H1 (cell line): ENCODE data around the gene KLF5. TPM values are rescaled to one million over a fixed set of nuclear protein-coding genes. Genes with fewer than 3 reads are reported as not detected.

Experiments
- CTCF ChIA-PET: fragments of 300-600 bp; sonication (Branson Sonifier 250); formaldehyde crosslinking; loops from one replicate; lab custom pipeline; 2021; ENCODE audit not compliant: partially characterized antibody; lab: Charles Lee
- POLR2A ChIA-PET: fragments of 300-600 bp; sonication (Branson Sonifier 250); formaldehyde crosslinking; loops from one replicate; lab custom pipeline; 2021; ENCODE audit warnings: inconsistent platforms; ENCODE audit not compliant: partially characterized antibody; lab: Charles Lee
- DNase-seq, 2 experiments: peaks; one replicate each; pipeline versions ENCODE4 v3.0.0 to v3.0.0-alpha.2; 2010 to 2022; ENCODE audit warnings: low spot score in 2 of 2, low read depth in 1 of 2, mixed read lengths in 1 of 2
- FAIRE-seq: peaks from 2 replicates; lab custom pipeline; 2011; peaks lifted over from hg19 to GRCh38; lab: Jason Lieb, UNC
- H2AFZ ChIP-seq: 2 replicates; pipeline ENCODE4 v1.8.1; 2012; ENCODE audit warnings: low read length, inconsistent platforms
- H2AK5ac ChIP-seq: 2 replicates; pipeline ENCODE4 v1.6.1; 2013; ENCODE audit warnings: low read depth, low read length
- H2BK120ac ChIP-seq: replicated peaks from 2 replicates; pipeline ENCODE3; 2013; ENCODE audit warnings: low read depth, low read length, inconsistent platforms
- H2BK12ac ChIP-seq: 2 replicates; pipeline ENCODE4 v1.6.1; 2013; ENCODE audit warnings: low read depth, low read length
- H2BK15ac ChIP-seq: 2 replicates; pipeline ENCODE4 v1.6.1; 2013; ENCODE audit warnings: low read length
- H2BK20ac ChIP-seq: 2 replicates; pipeline ENCODE4 v1.6.1; 2013; ENCODE audit warnings: low read length
- H2BK5ac ChIP-seq: 2 replicates; pipeline ENCODE4 v1.6.1; 2013; ENCODE audit warnings: low read depth, low read length
- H3K14ac ChIP-seq: 2 replicates; pipeline ENCODE4 v1.6.1; 2013; ENCODE audit warnings: inconsistent platforms; ENCODE audit not compliant: insufficient read length
- H3K18ac ChIP-seq: 2 replicates; pipeline ENCODE4 v1.6.1; 2013; ENCODE audit warnings: low read length; ENCODE audit errors: extremely low read depth
- H3K23ac ChIP-seq: 2 replicates; pipeline ENCODE4 v1.6.1; 2013; ENCODE audit warnings: inconsistent platforms; ENCODE audit not compliant: insufficient read length
- H3K23me2 ChIP-seq: 2 replicates; pipeline ENCODE4 v1.6.1; 2013; ENCODE audit warnings: low read depth, low read length
- H3K27ac ChIP-seq: 2 replicates; pipeline ENCODE4 v1.6.1; 2011; ENCODE audit warnings: low read depth, low read length, inconsistent platforms
- H3K27me3 ChIP-seq, 4 experiments: replicated peaks in 1 of 4; 1 replicate in 1 of 4; 2 replicates in 3 of 4; pipeline versions ENCODE4 v1.6.1 to v1.8.1; 2011 to 2013; ENCODE audit warnings: low read length in 3 of 4, mild to moderate bottlenecking in 3 of 4, inconsistent platforms in 2 of 4, mixed read lengths in 2 of 4, moderate library complexity in 1 of 4; ENCODE audit not compliant: control insufficient read depth in 3 of 4, insufficient read depth in 3 of 4; ENCODE audit errors: extremely low read depth in 1 of 4
- H3K36me3 ChIP-seq, 4 experiments: 2 replicates each; pipeline versions ENCODE4 v1.6.1 to v1.8.1; 2011 to 2013; ENCODE audit warnings: mild to moderate bottlenecking in 4 of 4, low read length in 3 of 4, moderate library complexity in 2 of 4, control low read depth in 1 of 4, inconsistent platforms in 1 of 4; ENCODE audit not compliant: insufficient read depth in 4 of 4, control insufficient read depth in 2 of 4
- H3K4ac ChIP-seq: replicated peaks from 2 replicates; pipeline ENCODE3; 2013; ENCODE audit warnings: low read length, low read depth, mixed read lengths, inconsistent platforms; ENCODE audit not compliant: insufficient read length
- H3K4me1 ChIP-seq, 4 experiments: replicated peaks in 1 of 4; 1 replicate in 1 of 4; 2 replicates in 3 of 4; pipeline versions ENCODE4 v1.6.1 to v1.8.1; 2011 to 2013; ENCODE audit warnings: low read length in 3 of 4, inconsistent platforms in 2 of 4, mixed read lengths in 1 of 4; ENCODE audit not compliant: insufficient read depth in 4 of 4, control insufficient read depth in 3 of 4
- H3K4me2 ChIP-seq, 2 experiments: 2 replicates each; pipeline versions ENCODE4 v1.6.1 to v1.8.1; 2011 to 2013; ENCODE audit warnings: low read depth in 2 of 2, low read length in 2 of 2, control low read depth in 1 of 2, inconsistent platforms in 1 of 2, mild to moderate bottlenecking in 1 of 2; ENCODE audit not compliant: insufficient read depth in 1 of 2
- H3K4me3 ChIP-seq, 4 experiments: fragments of 200-600, 300-600 bp in 1 of 4; sonication (generic), shearing (Covaris generic), sonication (Bioruptor Twin) in 1 of 4; 2 replicates each; pipeline versions ENCODE4 v1.5.1 to v1.8.1; 2011 to 2016; ENCODE audit warnings: low read length in 4 of 4, low read depth in 3 of 4, control low read depth in 2 of 4, inconsistent platforms in 2 of 4, mild to moderate bottlenecking in 2 of 4, mixed read lengths in 1 of 4, moderate library complexity in 1 of 4; ENCODE audit not compliant: insufficient read depth in 2 of 4; ENCODE audit errors: extremely low read depth in 1 of 4
- H3K56ac ChIP-seq: replicated peaks from 2 replicates; pipeline ENCODE3; 2013; ENCODE audit warnings: low read depth, mild to moderate bottlenecking, mixed read lengths, low read length, inconsistent platforms; ENCODE audit not compliant: insufficient read length
- H3K79me1 ChIP-seq: 2 replicates; pipeline ENCODE4 v1.6.1; 2013; ENCODE audit warnings: low read depth, low read length, control low read depth
- H3K79me2 ChIP-seq, 2 experiments: 2 replicates each; pipeline versions ENCODE4 v1.6.1 to v1.8.1; 2012 to 2013; ENCODE audit warnings: low read length in 2 of 2, mild to moderate bottlenecking in 2 of 2, inconsistent platforms in 1 of 2; ENCODE audit not compliant: insufficient read depth in 2 of 2, control insufficient read depth in 1 of 2
- H3K9ac ChIP-seq, 4 experiments: replicated peaks in 1 of 4; 1 replicate in 1 of 4; 2 replicates in 3 of 4; pipeline versions ENCODE4 v1.6.1 to v1.8.1; 2011 to 2013; ENCODE audit warnings: low read depth in 3 of 4, low read length in 3 of 4, control low read depth in 2 of 4, mild to moderate bottlenecking in 2 of 4, moderate library complexity in 2 of 4, inconsistent platforms in 1 of 4; ENCODE audit errors: extremely low read depth in 1 of 4
- H3K9me3 ChIP-seq, 2 experiments: 2 replicates each; pipeline versions ENCODE4 v1.6.1 to v1.8.1; 2012 to 2013; ENCODE audit warnings: mild to moderate bottlenecking in 2 of 2, moderate library complexity in 2 of 2, control low read depth in 1 of 2, inconsistent platforms in 1 of 2, low read depth in 1 of 2, low read length in 1 of 2, mixed read lengths in 1 of 2; ENCODE audit not compliant: insufficient read depth in 2 of 2
- H4K20me1 ChIP-seq, 2 experiments: replicated peaks in 1 of 2; 2 replicates each; pipeline versions ENCODE3 to v1.8.1; 2011 to 2013; ENCODE audit warnings: inconsistent platforms in 2 of 2, low read length in 2 of 2, mild to moderate bottlenecking in 1 of 2; ENCODE audit not compliant: insufficient read depth in 2 of 2, control insufficient read depth in 1 of 2
- H4K5ac ChIP-seq: 2 replicates; pipeline ENCODE4 v1.6.1; 2013; ENCODE audit warnings: low read length, low read depth, mixed read lengths, inconsistent platforms; ENCODE audit not compliant: insufficient read length
- H4K8ac ChIP-seq: 2 replicates; pipeline ENCODE4 v1.8.0; 2013; ENCODE audit warnings: mild to moderate bottlenecking, moderate library complexity, low read length, inconsistent platforms; ENCODE audit not compliant: insufficient read depth; ENCODE audit errors: extremely low read depth
- H4K91ac ChIP-seq: replicated peaks from 2 replicates; pipeline ENCODE3; 2013; ENCODE audit warnings: low read length, mixed read lengths, inconsistent platforms; ENCODE audit not compliant: insufficient read length
- GTF2F1 ChIP-seq: IDR thresholded peaks from 2 replicates; pipeline ENCODE4 v1.6.1; 2012; ENCODE audit warnings: low read depth, low read length, improper control_type of control experiment, borderline replicate concordance
- NANOG ChIP-seq: IDR thresholded peaks from 2 replicates; pipeline ENCODE4 v1.6.1; 2011; ENCODE audit warnings: low read length, low read depth, mild to moderate bottlenecking, inconsistent platforms; ENCODE audit not compliant: insufficient read depth, poor library complexity, severe bottlenecking
- POU5F1 ChIP-seq: IDR thresholded peaks from 2 replicates; pipeline ENCODE4 v1.6.1; 2011; ENCODE audit warnings: low read depth, mild to moderate bottlenecking, low read length, moderate library complexity
- polyA plus RNA-seq, 7 experiments: library from polyadenylated mRNA; depleted of rRNA in 3 of 7; stranded (reverse) in 5 of 7; unstranded in 2 of 7; fragments of >200 nt in 5 of 7; fragments of 200-250 nt in 2 of 7; gene quantifications; 1 replicate in 5 of 7; 2 replicates in 1 of 7; 4 replicates in 1 of 7; pipeline versions ENCODE4 v1.2.1 to v1.2.3, GENCODE V29; 2011 to 2013; ENCODE audit warnings: missing spikeins in 2 of 7, mixed read lengths in 2 of 7
- total RNA-seq: library from RNA; stranded (reverse); fragmentation: NEBNext Ultra II Directional; extraction: Animal tissue kit (Norgen Biotek cat#: 25700); gene quantifications from 2 replicates; pipeline ENCODE4 v1.2.1, GENCODE V29; 2021
- TF ChIP-seq, protein P1 (sequence below): IDR thresholded peaks from 2 replicates; pipeline ENCODE4 v1.6.1; 2011; ENCODE audit warnings: low read depth, mild to moderate bottlenecking, low read length; ENCODE audit not compliant: insufficient read depth

The KLF5 gene
- total and polyA plus RNA-seq, 2 of the 8 experiments (the other 6 are each of a cell fraction or from before 2014, with no cell fraction given) = 1.2 to 2.3 TPM

DNA sequence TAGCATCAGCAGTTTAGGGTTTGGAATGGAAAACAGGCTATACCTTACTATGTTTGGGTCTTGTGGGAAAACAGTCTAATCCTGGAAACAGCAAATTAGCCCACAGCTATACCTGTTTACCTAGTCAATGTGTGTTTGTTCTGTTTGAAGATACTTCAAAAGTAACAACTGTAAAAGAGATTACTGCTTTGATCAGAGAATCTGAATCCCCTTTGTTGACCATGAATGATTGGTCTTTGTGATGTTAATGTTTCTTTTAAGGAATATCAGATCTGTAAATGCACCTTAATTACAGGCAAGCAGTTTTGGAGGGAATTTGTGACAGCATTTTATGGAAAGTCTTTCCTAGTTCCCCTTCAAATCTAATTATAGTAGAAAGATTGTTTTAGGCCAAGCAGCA is 20.7 kb upstream of the KLF5 start:
- Histone ChIP-seq H4K5ac (no peak overlapping the region), H4K20me1 (no peaks in the 10 kb centered on the region), H3K18ac (no peak overlapping the region), H3K4me2 (no peak overlapping the region), H3K79me2 (no peaks in the 10 kb centered on the region), H3K4me1 (peaks cover 0 to 11% (median 0%) of the 10 kb centered on the region in 4 experiments; a peak in 2 of 7 replicates), H3K23me2 (no peaks in the 10 kb centered on the region), H2AK5ac (no peak overlapping the region), H3K27ac (no peak overlapping the region), H2BK20ac (no peak overlapping the region), H3K27me3 (no peaks in the 10 kb centered on the region), H2BK12ac (no peak overlapping the region), H3K9me3 (no peaks in the 10 kb centered on the region), H3K36me3 (no peaks in the 10 kb centered on the region), H2AFZ (no peak overlapping the region), H3K14ac (no peak overlapping the region), H4K8ac (no peak overlapping the region), H4K91ac (no peak overlapping the region), H3K4ac (no peak overlapping the region), H3K56ac (no peak overlapping the region), H3K79me1 (no peaks in the 10 kb centered on the region), H3K9ac (no peak overlapping the region), H2BK120ac (no peak overlapping the region), H2BK5ac (no peak overlapping the region), H3K23ac (no peak overlapping the region), H2BK15ac (no peak overlapping the region), H3K4me3 (no peak overlapping the region)
- no peak for TF ChIP-seq GTF2F1
- TF ChIP-seq NANOG = peak; percentile 38
- TF ChIP-seq POU5F1 = peak; percentile 22; the same call in 1 of the 2 replicates
- TF ChIP-seq, protein P1, sequence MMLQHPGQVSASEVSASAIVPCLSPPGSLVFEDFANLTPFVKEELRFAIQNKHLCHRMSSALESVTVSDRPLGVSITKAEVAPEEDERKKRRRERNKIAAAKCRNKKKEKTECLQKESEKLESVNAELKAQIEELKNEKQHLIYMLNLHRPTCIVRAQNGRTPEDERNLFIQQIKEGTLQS = no peak
- DNase-seq (no peak), FAIRE-seq (no peak)
- POLR2A ChIA-PET = no interaction called here
- CTCF ChIA-PET = interaction anchor here (0.7 to 1.1 kb wide), 3 partner anchors 22 to 673 kb away, joined by 3 read pairs; no protein-coding TSS in a partner anchor
